AG08396 (cell line): Measurements from ENCODE around the gene NBPF3.
"Not testable (repeated sequence)": the region's sequence is repeated elsewhere in the genome, so short reads cannot be mapped to it uniquely, and the experiment has no call there.

Source experiments
- DNase-seq: peaks from one replicate; pipeline ENCODE4 v3.0.0; 2012; ENCODE audit warnings: low spot score, mixed read lengths

NBPF3 gene, protein sequence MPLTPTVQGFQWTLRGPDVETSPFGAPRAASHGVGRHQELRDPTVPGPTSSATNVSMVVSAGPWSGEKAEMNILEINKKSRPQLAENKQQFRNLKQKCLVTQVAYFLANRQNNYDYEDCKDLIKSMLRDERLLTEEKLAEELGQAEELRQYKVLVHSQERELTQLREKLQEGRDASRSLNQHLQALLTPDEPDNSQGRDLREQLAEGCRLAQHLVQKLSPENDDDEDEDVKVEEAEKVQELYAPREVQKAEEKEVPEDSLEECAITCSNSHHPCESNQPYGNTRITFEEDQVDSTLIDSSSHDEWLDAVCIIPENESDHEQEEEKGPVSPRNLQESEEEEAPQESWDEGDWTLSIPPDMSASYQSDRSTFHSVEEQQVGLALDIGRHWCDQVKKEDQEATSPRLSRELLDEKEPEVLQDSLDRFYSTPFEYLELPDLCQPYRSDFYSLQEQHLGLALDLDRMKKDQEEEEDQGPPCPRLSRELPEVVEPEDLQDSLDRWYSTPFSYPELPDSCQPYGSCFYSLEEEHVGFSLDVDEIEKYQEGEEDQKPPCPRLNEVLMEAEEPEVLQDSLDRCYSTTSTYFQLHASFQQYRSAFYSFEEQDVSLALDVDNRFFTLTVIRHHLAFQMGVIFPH

DNA sequence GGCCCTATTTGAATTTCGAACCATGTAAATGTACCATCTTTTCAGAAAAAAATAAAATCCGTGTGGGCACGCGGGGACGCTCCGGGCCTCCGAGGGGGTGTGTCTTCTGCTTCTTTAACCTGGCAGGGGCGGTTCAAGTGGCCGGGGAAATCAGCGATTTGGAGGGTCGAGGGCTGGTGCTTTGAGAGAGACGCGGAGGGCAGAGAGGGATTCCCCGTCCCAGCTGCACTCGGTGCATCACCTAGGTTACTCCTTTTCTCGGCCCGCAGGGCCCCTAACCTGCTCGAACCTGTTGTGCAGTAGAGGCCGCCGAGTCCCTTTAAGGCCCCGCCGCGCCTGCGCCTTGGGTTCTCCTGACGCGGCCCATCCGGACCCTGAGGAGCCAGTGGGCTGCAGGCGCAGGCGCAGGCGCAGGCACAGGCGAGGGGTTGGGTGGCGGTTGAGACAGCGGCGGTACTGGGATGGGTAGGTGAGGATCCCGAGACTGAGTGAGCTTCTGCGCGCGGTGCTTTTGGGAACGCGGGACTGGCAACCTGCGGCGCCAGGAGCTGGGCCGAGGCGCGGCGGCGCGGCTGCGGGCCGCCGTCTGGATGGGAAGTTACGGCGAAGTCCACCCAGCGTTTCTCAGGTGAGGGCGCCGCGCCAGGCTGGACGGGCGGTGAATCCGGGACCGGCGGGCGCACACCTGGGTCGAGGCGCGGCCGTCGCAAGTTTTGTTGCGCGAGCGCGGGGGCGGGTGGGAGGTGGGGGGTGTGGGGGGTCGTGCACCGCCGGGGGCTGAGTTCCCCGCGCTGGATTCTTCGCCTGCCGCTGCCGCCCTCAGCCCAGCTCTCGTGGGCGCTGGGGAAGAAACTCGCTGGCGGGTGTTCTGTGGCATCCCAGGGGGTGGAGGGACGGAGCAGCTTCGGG lies at the start of gene NBPF3:
Gene NBPF3, plus strand, starts transcription at position 417 of the 909 bp plus-strand sequence. CDS start 4,950 bp downstream, outside the sequence.
- DNase-seq, result peak; percentile 90

DNA sequence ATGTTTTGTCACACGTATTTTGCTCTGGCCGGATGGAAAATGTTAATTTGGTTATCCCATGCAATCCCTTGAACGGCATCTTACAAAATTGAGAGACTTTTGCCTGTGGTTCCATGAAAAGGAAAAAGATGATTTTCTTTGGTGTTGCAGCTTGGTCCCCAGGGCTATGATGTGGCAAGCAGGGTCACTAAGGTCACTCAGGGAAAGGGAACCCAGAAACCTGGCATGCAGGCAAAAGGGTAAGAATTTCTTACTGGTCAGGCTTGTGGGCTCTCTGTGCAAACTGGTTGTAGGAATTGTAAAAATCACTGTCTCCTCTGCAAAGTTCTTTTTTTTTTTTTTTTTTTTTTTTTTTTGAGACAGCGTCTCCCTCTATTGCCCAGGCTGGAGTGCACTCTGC lies 48.4 kb upstream of the NBPF3 start:
- no peak for DNase-seq

DNA sequence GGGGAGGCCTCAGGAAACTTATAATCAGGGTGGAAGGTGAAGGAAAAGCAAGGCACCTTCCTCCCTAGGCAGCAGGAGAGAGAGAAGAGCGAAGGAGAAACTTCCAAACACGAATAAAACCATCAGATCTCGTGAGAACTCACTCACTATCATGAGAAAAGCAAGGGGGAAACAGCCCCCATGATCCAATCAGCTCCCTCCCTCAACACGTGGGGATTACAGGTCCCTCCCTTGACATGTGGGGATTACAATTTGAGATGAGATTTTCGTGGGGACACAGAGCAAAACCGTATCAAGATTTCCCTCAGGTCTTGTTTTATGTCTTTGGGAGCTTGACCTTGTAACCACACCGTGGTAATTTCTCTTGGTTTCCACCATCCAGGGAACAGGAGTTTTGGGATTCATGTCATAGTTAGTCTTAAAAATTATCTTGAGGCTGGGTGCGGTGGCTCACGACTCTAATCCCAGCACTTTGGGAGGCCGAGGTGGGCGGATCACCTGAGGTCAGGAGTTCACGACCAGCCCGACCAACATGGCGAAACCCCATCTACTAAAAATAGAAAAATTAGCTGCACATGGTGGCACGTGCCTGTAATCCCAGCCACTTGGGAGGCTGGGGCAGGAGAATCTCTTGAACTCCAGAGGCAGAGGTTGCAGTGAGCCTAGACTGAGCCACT lies 47.2 kb upstream of the NBPF3 start:
- no peak for DNase-seq

DNA sequence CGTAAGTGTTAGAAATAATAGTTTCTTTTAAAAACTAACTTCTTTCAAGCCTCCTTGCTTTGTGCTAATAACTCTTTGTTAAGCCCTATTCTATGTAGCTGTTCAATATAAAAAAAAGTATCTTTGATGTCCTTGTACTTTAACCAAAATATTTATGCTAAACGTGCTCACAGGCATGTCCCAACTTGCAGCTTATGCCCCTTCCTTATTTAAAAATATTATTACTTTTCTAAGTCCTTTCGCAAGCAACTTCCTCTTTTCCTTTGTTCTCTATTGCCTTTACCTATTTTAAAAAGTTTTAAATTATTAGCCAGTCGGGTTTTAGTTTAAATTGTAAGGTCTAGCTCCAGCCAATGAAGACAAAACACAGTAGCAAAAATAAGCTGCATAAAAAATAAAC lies 43.4 kb upstream of the NBPF3 start:
- DNase-seq, result no peak

DNA sequence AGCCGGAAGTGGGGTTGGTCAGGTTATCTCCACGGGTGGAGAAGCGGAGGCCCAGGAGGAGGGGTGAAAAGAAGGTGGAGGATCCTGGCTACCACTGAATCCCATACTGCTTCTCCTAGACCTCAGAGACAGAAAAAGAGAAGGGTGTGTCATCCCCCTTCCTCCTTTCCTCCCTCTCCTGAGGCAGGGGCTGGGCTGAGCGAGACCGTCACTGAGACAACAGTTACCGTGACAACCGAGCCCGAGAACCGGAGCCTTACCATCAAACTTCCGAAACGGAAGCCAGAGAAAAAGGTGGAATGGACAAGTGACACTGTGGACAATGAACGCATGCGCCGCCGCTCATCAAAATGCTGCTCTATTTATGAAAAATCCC lies 42.1 kb upstream of the NBPF3 start:
- DNase-seq, result no peak

DNA sequence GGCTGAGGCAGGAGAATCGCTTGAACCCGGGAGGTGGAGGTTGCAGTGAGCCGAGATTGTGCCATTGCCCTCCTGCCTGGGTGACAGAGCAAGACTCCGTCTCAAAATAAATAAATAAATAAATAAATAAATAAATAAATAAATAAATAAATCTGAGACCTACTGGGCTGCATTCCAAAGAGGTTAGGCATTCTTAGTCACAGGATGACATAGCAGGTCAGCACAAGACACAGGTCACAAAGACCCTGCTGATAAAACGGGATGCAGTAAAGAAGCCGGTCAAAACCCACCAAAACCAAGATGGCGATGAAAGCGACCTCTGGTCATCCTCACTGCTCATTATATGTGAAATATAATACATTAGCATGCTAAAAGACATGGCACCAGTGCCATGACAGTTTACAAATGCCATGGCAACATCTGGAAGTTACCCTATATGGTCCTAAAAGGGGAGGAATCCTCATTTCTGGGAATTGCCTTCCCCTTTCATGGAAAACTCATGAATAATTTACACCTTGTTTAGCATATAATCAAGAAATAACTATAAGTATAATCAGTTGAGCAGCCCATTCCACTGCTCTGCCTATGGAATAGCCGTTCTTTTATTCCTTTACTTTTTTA lies 38.1 kb upstream of the NBPF3 start:
- DNase-seq, result not testable (repeated sequence)

DNA sequence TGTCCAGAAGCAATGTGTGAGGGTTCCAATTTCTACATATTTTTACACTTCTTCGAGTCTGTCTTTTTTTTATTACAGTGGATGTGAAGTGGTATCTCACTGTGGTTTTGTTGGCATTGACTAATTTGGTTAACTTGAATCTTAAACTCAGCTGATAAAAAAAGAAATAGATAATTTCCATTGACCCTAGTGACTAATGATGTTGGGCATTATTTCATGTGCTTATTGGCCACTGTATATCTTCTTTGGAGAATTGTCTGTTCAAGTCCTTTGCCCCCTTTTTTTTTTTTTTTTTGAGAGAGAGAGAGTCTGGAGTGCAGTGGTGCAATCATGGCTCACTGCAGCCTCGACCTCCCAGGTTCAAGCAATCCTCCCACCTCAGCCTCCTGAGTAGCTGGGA lies 33.3 kb upstream of the NBPF3 start:
- DNase-seq, result no peak

DNA sequence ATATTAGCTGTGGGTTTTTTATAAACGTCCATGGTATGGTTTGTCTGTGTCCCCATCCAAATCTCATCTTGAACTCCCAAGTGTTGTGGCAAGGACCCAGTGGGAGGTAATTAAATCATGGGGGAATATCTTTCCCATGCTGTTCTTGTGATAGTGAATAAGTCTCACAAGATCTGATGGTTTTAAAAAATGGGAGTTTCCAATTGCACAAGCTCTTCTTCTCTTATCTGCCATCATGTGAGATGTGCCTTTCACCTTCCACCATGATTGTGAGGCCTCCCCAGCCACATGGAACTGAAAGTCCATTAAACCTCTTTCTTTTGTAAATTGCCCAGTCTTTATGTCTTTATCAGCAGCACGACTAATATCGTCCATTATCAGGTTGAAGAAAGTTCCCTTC lies 30.0 kb upstream of the NBPF3 start:
- DNase-seq, result not testable (repeated sequence)

DNA sequence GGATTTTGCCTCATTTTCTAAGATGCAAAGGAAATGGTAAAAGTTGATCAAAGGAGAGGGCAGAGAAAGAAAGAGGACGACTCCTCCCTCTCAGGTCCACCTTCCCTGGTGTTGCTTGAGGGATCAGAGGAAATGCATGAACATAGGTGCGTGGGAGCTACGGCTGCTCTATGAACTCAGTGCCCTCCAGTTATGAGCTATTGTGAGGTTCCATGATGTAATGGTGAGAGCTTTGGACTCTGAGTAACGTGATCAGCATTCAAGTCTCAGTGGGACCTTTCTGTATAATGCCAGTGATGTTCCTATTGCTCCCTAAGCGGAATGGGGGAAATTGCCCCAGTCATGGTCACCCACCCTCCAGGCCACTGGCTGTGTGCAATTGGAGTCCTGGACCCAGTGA lies 25.9 kb upstream of the NBPF3 start:
- DNase-seq, result no peak

DNA sequence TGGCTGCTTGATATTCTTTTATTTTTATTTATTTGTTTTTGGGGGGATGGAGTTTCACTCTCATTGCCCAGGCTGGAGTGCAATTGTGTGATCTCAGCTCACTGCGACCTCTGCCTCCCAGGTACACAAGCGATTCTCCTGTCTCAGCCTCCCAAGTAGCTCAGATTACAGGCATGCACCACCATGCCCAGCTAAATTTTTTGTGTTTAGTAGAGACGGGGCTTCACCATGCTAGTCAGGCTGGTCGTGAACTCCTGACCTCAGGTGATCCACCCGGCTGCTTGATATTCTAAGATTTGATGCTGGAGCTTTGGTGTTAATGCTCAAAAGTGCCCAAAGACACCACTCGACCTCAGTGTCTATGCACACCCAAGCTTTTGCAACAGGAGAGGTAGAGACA lies 19.6 kb upstream of the NBPF3 start:
- not testable (repeated sequence) for DNase-seq

DNA sequence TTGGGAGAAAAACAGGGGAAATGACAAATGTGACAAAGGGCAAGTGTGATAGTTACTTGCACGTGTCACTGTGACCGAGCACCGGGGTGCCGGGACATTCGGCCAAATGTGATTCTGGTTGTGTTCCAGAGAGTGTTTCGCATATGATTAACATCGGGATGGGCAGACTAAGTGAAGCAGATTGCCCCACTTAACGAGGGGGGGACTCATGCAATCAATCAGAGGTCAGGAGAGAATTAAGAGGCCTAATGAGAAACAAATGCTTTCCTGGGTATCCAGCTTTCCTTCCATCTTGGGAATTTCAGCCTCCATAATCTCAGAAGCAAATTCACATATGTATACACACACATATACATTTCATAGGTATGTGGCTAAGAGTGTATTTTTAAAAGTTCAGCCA lies 18.6 kb upstream of the NBPF3 start:
- DNase-seq, result not testable (repeated sequence)

DNA sequence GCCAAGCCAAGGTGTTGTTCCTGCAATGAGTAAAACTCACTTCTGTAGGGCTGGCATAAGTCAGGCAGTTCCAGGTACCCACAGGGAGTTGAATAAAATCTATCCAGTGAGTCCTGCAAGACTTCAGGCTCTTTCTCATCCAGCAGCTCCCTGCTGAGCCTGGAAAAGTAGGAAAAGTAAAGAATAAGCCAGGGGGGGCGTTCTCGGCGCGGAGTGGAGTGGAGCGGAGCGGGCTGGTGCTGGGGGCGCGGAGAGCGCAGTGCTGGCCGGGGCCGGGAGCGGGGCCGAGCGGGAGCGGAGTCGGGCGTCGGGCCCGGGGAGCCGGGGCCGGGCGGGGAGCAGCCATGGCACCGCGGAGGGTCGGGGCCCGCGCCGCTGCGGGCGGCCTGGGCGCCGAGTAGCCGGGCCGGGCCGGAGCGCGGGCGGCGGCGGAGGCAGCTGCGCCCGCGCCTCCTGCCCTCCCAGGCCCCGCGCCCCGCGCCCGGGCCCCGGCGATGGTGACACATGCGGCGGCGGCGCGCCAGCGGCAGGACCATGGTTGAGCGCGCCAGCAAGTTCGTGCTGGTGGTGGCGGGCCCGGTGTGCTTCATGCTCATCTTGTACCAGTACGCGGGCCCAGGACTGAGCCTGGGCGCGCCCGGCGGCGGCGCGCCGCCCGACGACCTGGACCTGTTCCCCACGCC lies 12.0 kb upstream of the NBPF3 start:
- not testable (repeated sequence) for DNase-seq

DNA sequence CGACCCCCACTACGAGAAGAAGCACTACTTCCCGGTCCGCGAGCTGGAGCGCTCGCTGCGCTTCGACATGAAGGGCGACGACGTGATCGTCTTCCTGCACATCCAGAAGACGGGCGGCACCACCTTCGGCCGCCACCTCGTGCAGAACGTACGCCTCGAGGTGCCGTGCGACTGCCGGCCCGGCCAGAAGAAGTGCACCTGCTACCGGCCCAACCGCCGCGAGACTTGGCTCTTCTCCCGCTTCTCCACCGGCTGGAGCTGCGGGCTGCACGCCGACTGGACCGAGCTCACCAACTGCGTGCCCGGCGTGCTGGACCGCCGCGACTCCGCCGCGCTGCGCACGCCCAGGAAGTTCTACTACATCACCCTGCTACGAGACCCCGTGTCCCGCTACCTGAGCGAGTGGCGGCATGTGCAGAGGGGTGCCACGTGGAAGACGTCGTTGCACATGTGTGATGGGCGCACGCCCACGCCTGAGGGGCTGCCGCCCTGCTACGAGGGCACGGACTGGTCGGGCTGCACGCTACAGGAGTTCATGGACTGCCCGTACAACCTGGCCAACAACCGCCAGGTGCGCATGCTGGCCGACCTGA lies 11.4 kb upstream of the NBPF3 start:
- not testable (repeated sequence) for DNase-seq

DNA sequence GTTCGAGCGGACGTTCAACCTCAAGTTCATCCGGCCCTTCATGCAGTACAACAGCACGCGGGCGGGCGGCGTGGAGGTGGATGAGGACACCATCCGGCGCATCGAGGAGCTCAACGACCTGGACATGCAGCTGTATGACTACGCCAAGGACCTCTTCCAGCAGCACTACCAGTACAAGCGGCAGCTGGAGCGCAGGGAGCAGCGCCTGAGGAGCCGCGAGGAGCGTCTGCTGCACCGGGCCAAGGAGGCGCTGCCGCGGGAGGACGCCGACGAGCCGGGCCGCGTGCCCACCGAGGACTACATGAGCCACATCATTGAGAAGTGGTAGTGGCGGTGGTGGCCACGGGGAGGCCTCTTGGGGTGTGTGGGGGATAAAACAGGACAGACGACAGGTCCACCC lies 10.7 kb upstream of the NBPF3 start:
- DNase-seq, result not testable (repeated sequence)

DNA sequence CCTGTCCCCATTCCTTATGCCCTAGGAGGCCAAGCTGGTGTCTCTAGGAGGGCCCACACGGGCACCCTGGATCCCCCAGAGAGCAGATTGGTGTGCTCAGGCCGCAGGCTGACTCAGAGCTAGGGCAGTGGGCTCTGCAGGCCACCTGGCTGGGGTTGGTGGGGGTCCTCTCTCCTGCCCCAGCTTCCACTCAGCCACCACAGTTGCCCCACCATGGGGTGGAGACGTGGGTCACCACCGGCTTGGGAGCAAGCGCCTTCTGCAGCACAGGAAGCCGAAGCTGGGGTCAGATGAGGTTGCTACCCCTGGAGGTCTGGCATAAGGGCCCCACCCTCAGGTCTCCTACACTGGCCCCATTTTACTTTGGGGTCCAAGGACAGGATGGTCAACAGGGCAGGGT lies 9.1 kb upstream of the NBPF3 start:
- not testable (repeated sequence) for DNase-seq

DNA sequence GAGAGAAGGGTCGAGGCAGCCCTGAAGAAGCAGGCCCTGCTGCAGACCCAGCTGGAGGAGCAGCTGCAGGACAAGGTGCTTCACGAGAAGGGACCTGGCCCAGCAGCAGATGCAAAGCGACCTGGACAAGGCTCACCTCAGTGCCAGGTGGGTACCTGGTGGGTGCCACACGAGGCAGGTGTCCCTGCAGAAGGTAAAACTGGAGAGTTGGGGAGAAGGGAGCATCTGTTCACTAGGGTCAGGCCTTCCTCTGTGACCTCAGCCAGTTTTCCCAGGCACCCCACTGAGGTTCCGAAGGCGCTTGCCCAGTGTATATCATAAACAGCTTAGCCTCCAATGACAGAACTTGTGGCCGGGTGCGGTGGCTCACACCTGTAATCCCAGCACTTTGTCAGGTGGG lies 5.5 kb upstream of the NBPF3 start:
- no peak for DNase-seq

DNA sequence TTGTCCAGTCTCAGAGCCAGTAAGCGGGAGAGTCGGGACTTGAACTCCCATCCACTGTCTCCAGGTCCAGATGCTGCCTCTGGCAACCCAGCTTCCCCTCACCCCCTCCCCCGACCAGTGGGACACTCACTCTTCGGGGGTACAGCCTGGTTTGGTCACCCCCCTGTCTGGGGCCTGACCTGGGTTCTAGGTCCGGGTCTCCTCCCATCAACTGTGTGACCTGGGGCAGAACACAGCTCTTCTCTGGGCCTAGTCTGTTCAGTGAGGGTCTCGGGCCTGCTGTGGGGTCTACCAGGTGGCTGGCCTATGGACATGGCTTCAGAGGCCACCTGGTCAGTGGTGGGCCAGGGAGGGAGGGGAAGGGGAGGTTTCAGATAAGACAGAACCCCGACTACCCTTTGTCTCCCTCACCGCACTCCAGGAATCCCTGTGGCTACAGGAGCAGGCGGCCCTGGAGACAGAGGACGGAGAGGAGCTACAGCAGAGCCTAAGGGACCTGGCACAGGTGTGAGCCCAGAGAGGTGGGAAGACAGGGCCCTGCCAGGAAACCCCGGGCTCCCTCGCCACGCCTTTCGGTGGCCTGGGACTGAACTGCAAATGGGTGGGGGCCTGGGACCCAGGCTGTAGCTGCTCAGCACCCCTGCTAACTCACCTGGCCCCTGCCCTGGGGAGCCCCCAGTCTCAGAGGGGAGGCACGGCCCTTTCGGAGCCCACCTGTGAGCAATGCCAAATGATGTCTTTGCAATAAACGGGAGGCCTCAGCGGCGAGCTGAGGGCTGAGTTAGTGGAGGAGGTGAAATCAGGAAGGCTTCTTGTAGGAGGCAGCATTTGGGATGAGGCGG lies 4.1 kb upstream of the NBPF3 start:
- no peak for DNase-seq

DNA sequence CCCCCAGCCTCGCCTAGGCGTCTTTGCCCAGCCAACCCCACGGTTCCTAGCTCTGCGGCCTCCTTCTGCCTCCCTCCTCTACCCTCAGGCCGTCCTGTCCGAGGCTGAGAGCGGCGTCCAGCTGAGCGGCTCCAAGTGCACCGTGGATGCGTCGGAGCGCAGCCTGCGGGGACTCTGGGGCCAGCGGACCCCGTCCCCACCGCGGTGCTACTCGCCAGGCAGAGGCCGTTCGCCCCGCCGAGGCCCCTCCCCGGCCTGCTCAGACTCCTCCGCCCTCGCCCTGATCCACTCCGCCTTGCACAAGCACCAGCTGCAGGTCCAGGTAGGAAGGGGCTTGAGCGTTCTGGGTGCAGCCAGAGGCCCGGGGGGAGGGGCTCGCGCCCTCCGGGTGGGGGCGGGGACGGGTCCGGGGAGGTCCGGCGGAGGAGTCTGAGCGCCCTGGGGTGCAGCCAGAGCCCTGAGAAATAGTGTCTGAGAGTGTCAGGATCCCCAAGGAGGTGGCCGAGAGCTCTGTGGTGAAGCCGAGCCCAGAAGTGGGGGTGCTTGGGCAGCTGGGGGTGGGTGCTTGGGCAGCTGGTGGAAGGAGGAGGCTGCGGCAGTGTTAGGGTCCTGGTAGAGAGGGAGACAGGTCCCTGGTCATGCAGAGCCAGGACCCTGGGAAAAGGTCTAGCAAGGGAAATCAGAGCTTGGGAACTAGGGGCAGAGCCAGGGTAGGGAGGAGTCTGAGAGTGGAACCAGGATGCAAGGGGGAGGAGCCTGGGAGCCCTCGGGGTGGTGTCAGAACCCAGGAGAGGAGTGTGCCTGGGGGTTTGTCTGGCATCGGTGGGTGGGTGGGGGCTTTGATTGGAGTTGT lies 3.2 kb upstream of the NBPF3 start:
- peak; percentile 20 for DNase-seq

DNA sequence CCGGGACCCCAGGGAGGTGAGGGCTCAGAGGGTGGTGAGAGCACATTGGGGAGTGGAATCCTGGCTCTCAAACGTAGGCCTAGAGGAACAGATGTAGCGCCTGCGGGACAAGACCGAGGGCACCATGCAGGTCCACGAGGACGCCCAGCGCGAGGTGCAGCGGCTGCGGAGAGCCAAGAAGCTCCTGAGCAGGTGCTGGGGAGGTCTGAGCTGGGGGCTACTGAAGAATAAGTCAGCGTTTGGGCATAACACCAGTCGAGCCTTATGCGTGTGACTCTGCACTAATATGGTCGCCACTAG lies 2.6 kb upstream of the NBPF3 start:
- DNase-seq, result no peak
